ENCODE results near the gene PLEKHG4B.

The PLEKHG4B gene

GRCh38 chr5:144941-145340, 53.0 kb downstream of the PLEKHG4B start:
- H3K79me2 ChIP-seq (ENCODE audit: insufficient read depth, low read length) = no peaks in the 10 kb centered on the region
- H3K27ac ChIP-seq (ENCODE audit: low read depth, low read length) = no peak overlapping the region
- H3K4me3 ChIP-seq (ENCODE audit: insufficient read depth, low read length, poor library complexity, severe bottlenecking) = no peak overlapping the region
- no peaks in the 10 kb centered on the region for H3F3A ChIP-seq (ENCODE audit: insufficient read depth)
- H4K20me1 ChIP-seq (ENCODE audit: low read depth, low read length) = no peaks in the 10 kb centered on the region
- no peak overlapping the region for H3K9ac ChIP-seq (ENCODE audit: low read length)
- H3K9me3 ChIP-seq (ENCODE audit: insufficient read depth, low read length) = peaks cover 19% of the 10 kb centered on the region; the same call in 1 of the 2 replicates
- H3K9me2 ChIP-seq (replicated peaks; ENCODE audit: insufficient read depth, low read length) = no peaks in the 10 kb centered on the region
- H3K36me3 ChIP-seq (ENCODE audit: low read length) = no peaks in the 10 kb centered on the region
- H3K4me2 ChIP-seq (ENCODE audit: low read depth, low read length, poor library complexity, severe bottlenecking) = no peak overlapping the region
- TF ChIP-seq EZH2phosphoT487 (conservative IDR thresholded peaks at IDR 0.05; ENCODE audit: low read length) = no peak
- TF ChIP-seq CTCF (IDR thresholded peaks at IDR 0.05; ENCODE audit: insufficient read depth, low read length, poor library complexity, severe bottlenecking) = no peak
- no peaks in the 10 kb centered on the region for H3K27me3 ChIP-seq (ENCODE audit: low read length)
- no peak overlapping the region for H2AFZ ChIP-seq (ENCODE audit: low read depth, low read length, severe bottlenecking)

- Histone ChIP-seq H4K20me1 (ENCODE audit: low read depth, low read length) (no peaks in the 10 kb centered on the region), H3K27ac (ENCODE audit: low read depth, low read length) (no peak overlapping the region), H3K4me2 (ENCODE audit: low read depth, low read length, poor library complexity, severe bottlenecking) (no peak overlapping the region), H3K4me3 (ENCODE audit: insufficient read depth, low read length, poor library complexity, severe bottlenecking) (no peak overlapping the region), H3F3A (ENCODE audit: insufficient read depth) (no peaks in the 10 kb centered on the region), H2AFZ (ENCODE audit: low read depth, low read length, severe bottlenecking) (no peak overlapping the region), H3K36me3 (ENCODE audit: low read length) (no peaks in the 10 kb centered on the region), H3K9me3 (ENCODE audit: insufficient read depth, low read length) (peaks cover 19% of the 10 kb centered on the region; the same call in 1 of the 2 replicates), H3K79me2 (ENCODE audit: insufficient read depth, low read length) (no peaks in the 10 kb centered on the region), H3K9me2 (replicated peaks; ENCODE audit: insufficient read depth, low read length) (no peaks in the 10 kb centered on the region), H3K27me3 (ENCODE audit: low read length) (no peaks in the 10 kb centered on the region), H3K9ac (ENCODE audit: low read length) (no peak overlapping the region)
- TF ChIP-seq EZH2phosphoT487 (conservative IDR thresholded peaks at IDR 0.05; ENCODE audit: low read length) (no peak), CTCF (IDR thresholded peaks at IDR 0.05; ENCODE audit: insufficient read depth, low read length, poor library complexity, severe bottlenecking) (no peak)
Measured at GRCh38 chr5:145585-146323, 53.8 kb downstream of the PLEKHG4B start.

DNA sequence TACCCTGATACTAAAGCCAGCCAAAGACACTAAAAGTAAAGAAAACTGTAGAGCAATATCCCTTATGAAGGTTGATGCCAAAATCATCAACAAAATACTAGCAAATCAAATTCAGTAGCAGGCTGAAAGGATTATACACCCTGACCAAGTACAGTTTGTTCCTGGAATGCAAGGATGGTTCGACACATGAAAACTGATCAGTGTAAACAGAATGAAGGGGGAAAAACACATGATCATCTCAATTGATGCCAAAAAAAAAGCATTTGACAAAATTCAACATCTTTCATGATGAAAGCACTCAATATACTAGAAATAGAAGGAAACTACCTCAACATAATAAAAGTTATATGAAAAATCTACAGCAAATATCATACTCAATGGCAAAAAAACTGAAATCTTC, 55.8 kb downstream of the PLEKHG4B start:
- Histone ChIP-seq H3K79me2 (ENCODE audit: insufficient read depth, low read length) (no peaks in the 10 kb centered on the region), H3K9me2 (replicated peaks; ENCODE audit: insufficient read depth, low read length) (no peaks in the 10 kb centered on the region), H3K4me3 (ENCODE audit: insufficient read depth, low read length, poor library complexity, severe bottlenecking) (no peak overlapping the region), H3K4me2 (ENCODE audit: low read depth, low read length, poor library complexity, severe bottlenecking) (no peak overlapping the region), H4K20me1 (ENCODE audit: low read depth, low read length) (no peaks in the 10 kb centered on the region), H3K36me3 (ENCODE audit: low read length) (no peaks in the 10 kb centered on the region), H3K9me3 (ENCODE audit: insufficient read depth, low read length) (peaks cover 19% of the 10 kb centered on the region; the same call in 1 of the 2 replicates), H3F3A (ENCODE audit: insufficient read depth) (no peaks in the 10 kb centered on the region), H3K27me3 (ENCODE audit: low read length) (no peaks in the 10 kb centered on the region), H3K27ac (ENCODE audit: low read depth, low read length) (no peak overlapping the region), H3K9ac (ENCODE audit: low read length) (no peak overlapping the region), H2AFZ (ENCODE audit: low read depth, low read length, severe bottlenecking) (no peak overlapping the region)
- no peak for TF ChIP-seq CTCF (IDR thresholded peaks at IDR 0.05; ENCODE audit: insufficient read depth, low read length, poor library complexity, severe bottlenecking)
- no peak for TF ChIP-seq EZH2phosphoT487 (conservative IDR thresholded peaks at IDR 0.05; ENCODE audit: low read length)
